ENCODE data around the gene TCL1A. TPM values are rescaled to one million over a fixed set of nuclear protein-coding genes. Genes with fewer than 3 reads are reported as not detected.

Gene TCL1A
- total and polyA plus RNA-seq, 10 of the 15 experiments (the other 5 are each of a cell fraction or from before 2014, with no cell fraction given) = 5.9 to 283 (median 113) TPM

DNA sequence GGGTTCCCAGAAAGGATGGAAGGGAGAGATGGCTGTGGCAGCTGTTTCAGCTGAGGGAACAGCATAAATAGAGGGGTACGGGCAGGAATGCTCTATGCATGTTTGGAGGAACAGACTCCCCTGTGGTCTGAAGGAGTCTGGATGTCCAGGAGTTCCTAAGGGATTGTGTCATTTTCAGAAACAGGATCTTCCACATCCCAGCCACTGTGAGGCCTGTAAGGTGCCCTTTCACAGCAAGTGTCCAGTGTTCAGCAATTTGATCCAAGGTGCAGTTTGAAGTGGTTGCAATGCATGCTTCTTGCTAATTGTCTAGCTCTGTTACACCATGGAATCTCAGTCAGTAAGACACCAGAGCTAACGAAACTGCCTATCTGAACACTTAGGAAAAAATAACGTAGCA, 46.7 kb upstream of the TCL1A start:
- no peaks in the 10 kb centered on the region for H3K36me3 ChIP-seq (ENCODE audit: control insufficient read depth in 2 of 2, insufficient read depth in 2 of 2, low read length in 1 of 2)
- TF ChIP-seq, protein P1, sequence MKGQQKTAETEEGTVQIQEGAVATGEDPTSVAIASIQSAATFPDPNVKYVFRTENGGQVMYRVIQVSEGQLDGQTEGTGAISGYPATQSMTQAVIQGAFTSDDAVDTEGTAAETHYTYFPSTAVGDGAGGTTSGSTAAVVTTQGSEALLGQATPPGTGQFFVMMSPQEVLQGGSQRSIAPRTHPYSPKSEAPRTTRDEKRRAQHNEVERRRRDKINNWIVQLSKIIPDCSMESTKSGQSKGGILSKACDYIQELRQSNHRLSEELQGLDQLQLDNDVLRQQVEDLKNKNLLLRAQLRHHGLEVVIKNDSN (IDR thresholded peaks at IDR 0.05; ENCODE audit: borderline replicate concordance, extremely low read length, insufficient read depth, low read depth, low read length) = no peak
- TF ChIP-seq, protein P2, sequence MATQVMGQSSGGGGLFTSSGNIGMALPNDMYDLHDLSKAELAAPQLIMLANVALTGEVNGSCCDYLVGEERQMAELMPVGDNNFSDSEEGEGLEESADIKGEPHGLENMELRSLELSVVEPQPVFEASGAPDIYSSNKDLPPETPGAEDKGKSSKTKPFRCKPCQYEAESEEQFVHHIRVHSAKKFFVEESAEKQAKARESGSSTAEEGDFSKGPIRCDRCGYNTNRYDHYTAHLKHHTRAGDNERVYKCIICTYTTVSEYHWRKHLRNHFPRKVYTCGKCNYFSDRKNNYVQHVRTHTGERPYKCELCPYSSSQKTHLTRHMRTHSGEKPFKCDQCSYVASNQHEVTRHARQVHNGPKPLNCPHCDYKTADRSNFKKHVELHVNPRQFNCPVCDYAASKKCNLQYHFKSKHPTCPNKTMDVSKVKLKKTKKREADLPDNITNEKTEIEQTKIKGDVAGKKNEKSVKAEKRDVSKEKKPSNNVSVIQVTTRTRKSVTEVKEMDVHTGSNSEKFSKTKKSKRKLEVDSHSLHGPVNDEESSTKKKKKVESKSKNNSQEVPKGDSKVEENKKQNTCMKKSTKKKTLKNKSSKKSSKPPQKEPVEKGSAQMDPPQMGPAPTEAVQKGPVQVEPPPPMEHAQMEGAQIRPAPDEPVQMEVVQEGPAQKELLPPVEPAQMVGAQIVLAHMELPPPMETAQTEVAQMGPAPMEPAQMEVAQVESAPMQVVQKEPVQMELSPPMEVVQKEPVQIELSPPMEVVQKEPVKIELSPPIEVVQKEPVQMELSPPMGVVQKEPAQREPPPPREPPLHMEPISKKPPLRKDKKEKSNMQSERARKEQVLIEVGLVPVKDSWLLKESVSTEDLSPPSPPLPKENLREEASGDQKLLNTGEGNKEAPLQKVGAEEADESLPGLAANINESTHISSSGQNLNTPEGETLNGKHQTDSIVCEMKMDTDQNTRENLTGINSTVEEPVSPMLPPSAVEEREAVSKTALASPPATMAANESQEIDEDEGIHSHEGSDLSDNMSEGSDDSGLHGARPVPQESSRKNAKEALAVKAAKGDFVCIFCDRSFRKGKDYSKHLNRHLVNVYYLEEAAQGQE (IDR thresholded peaks at IDR 0.05; ENCODE audit: low read depth, low read length) = no peak
- TF ChIP-seq HDAC6 (IDR thresholded peaks at IDR 0.05; ENCODE audit: unreplicated experiment) (no peak), NR2C2 (IDR thresholded peaks at IDR 0.05; ENCODE audit: borderline replicate concordance, control insufficient read depth, insufficient read length, low read depth) (no peak), SUZ12 (IDR thresholded peaks at IDR 0.05; ENCODE audit: unreplicated experiment) (no peak), SPI1 (IDR thresholded peaks at IDR 0.05; ENCODE audit: borderline replicate concordance, insufficient read depth, low read depth, low read length) (no peak), MYC (IDR thresholded peaks at IDR 0.05; ENCODE audit: insufficient read depth, insufficient read length, insufficient replicate concordance, low read length, severe bottlenecking) (no peak)
- TF ChIP-seq, protein P3, sequence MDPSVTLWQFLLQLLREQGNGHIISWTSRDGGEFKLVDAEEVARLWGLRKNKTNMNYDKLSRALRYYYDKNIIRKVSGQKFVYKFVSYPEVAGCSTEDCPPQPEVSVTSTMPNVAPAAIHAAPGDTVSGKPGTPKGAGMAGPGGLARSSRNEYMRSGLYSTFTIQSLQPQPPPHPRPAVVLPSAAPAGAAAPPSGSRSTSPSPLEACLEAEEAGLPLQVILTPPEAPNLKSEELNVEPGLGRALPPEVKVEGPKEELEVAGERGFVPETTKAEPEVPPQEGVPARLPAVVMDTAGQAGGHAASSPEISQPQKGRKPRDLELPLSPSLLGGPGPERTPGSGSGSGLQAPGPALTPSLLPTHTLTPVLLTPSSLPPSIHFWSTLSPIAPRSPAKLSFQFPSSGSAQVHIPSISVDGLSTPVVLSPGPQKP (IDR thresholded peaks at IDR 0.05; ENCODE audit: low read depth, low read length) = no peak
- TF ChIP-seq, protein P4, sequence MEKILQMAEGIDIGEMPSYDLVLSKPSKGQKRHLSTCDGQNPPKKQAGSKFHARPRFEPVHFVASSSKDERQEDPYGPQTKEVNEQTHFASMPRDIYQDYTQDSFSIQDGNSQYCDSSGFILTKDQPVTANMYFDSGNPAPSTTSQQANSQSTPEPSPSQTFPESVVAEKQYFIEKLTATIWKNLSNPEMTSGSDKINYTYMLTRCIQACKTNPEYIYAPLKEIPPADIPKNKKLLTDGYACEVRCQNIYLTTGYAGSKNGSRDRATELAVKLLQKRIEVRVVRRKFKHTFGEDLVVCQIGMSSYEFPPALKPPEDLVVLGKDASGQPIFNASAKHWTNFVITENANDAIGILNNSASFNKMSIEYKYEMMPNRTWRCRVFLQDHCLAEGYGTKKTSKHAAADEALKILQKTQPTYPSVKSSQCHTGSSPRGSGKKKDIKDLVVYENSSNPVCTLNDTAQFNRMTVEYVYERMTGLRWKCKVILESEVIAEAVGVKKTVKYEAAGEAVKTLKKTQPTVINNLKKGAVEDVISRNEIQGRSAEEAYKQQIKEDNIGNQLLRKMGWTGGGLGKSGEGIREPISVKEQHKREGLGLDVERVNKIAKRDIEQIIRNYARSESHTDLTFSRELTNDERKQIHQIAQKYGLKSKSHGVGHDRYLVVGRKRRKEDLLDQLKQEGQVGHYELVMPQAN (conservative IDR thresholded peaks at IDR 0.05) = no peak
- TF ChIP-seq, protein P5, sequence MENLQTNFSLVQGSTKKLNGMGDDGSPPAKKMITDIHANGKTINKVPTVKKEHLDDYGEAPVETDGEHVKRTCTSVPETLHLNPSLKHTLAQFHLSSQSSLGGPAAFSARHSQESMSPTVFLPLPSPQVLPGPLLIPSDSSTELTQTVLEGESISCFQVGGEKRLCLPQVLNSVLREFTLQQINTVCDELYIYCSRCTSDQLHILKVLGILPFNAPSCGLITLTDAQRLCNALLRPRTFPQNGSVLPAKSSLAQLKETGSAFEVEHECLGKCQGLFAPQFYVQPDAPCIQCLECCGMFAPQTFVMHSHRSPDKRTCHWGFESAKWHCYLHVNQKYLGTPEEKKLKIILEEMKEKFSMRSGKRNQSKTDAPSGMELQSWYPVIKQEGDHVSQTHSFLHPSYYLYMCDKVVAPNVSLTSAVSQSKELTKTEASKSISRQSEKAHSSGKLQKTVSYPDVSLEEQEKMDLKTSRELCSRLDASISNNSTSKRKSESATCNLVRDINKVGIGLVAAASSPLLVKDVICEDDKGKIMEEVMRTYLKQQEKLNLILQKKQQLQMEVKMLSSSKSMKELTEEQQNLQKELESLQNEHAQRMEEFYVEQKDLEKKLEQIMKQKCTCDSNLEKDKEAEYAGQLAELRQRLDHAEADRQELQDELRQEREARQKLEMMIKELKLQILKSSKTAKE (IDR thresholded peaks at IDR 0.05; ENCODE audit: low read depth, poor library complexity, severe bottlenecking) = no peak
- TF ChIP-seq, protein P6, sequence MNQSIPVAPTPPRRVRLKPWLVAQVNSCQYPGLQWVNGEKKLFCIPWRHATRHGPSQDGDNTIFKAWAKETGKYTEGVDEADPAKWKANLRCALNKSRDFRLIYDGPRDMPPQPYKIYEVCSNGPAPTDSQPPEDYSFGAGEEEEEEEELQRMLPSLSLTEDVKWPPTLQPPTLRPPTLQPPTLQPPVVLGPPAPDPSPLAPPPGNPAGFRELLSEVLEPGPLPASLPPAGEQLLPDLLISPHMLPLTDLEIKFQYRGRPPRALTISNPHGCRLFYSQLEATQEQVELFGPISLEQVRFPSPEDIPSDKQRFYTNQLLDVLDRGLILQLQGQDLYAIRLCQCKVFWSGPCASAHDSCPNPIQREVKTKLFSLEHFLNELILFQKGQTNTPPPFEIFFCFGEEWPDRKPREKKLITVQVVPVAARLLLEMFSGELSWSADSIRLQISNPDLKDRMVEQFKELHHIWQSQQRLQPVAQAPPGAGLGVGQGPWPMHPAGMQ (IDR thresholded peaks at IDR 0.05; ENCODE audit: borderline replicate concordance) = no peak
- ATAC-seq (no peak), FAIRE-seq (no peak), DNase-seq (ENCODE audit: low read depth, low spot score) (no peak)
- H3K9ac ChIP-seq (ENCODE audit: control insufficient read depth, insufficient read depth, low read length) = no peak overlapping the region
- no peaks in the 10 kb centered on the region; a peak in 1 of 4 replicates for H3K27me3 ChIP-seq (replicated peaks in 1 of 2; ENCODE audit: control insufficient read depth in 2 of 2, insufficient read depth in 2 of 2, low read length in 1 of 2)
- H3K9me3 ChIP-seq (replicated peaks; ENCODE audit: control insufficient read depth, insufficient read depth, low read length) = no peaks in the 10 kb centered on the region
- no peak overlapping the region for H2AFZ ChIP-seq (ENCODE audit: control insufficient read depth, low read depth, low read length)
- ChIA-PET RAD21 (ENCODE audit: unreplicated experiment) (no interaction called here), SMC1A (ENCODE audit: uncharacterized antibody, unreplicated experiment) (interaction anchor here (1.2 kb wide), 1 partner anchor 199 kb away, joined by 3 read pairs; no protein-coding TSS in a partner anchor), CTCF (interaction anchor here (1.5 to 2.1 kb wide), 2 partner anchors 10 to 13 kb away, joined by 4 to 6 read pairs; no protein-coding TSS in a partner anchor), POLR2A (no interaction called here)
- in situ Hi-C loops (cut with MboI) = no loop called here
- 32% methylated on average over 3 of the region's 3 CpGs for WGBS (ENCODE audit: insufficient coverage, insufficient replicate concordance, low lambda C conversion rate, missing lambda C conversion rate)
- H3K4me1 ChIP-seq (ENCODE audit: control insufficient read depth, insufficient read depth, low read length) = no peaks in the 10 kb centered on the region
- no TSS peak for BruUV-seq (replicated peaks)
- no peaks in the 10 kb centered on the region for H4K20me1 ChIP-seq (ENCODE audit: control insufficient read depth, insufficient read depth)
- no peak overlapping the region for H3K4me2 ChIP-seq (ENCODE audit: control insufficient read depth, insufficient read depth)
- no peak overlapping the region for H3K27ac ChIP-seq (ENCODE audit: control insufficient read depth, insufficient read depth)
- H3K79me2 ChIP-seq (ENCODE audit: control insufficient read depth, insufficient read depth, low read length) = no peaks in the 10 kb centered on the region
- no peak overlapping the region for H3K4me3 ChIP-seq
- intact Hi-C loops (cut with micrococcal nuclease; ENCODE audit: unreplicated experiment) = no loop called here

Data from GM12878 (cell line).